ENCODE data around the gene CPN2. TPM values are rescaled to one million over a fixed set of nuclear protein-coding genes. Genes with fewer than 3 reads are reported as not detected.

The CPN2 gene
- total and polyA plus RNA-seq, 2 of the 8 experiments (the other 6 are each of a cell fraction or from before 2014, with no cell fraction given): 0.03 TPM; not detected in 1

GRCh38 chr3:194379651-194380050, 28.5 kb upstream of the CPN2 start:
- no peak overlapping the region for H2BK12ac ChIP-seq (ENCODE audit: low read depth, low read length)
- H3K79me2 ChIP-seq (ENCODE audit: control insufficient read depth in 1 of 2, insufficient read depth in 2 of 2, low read length in 2 of 2): no peaks in the 10 kb centered on the region
- H2BK120ac ChIP-seq (replicated peaks; ENCODE audit: low read depth, low read length): no peak overlapping the region
- H2AK5ac ChIP-seq (ENCODE audit: low read depth, low read length): no peak overlapping the region
- H4K8ac ChIP-seq (ENCODE audit: extremely low read depth, insufficient read depth, low read length): no peak overlapping the region
- H3K56ac ChIP-seq (replicated peaks; ENCODE audit: insufficient read length, low read depth, low read length): no peak overlapping the region
- H3K9ac ChIP-seq (replicated peaks in 1 of 4; ENCODE audit: extremely low read depth in 1 of 4, low read depth in 3 of 4, low read length in 3 of 4): no peak overlapping the region; a peak in 1 of 7 replicates
- H2BK5ac ChIP-seq (ENCODE audit: low read depth, low read length): no peak overlapping the region
- no peak overlapping the region for H2BK20ac ChIP-seq (ENCODE audit: low read length)
- no peaks in the 10 kb centered on the region for H4K20me1 ChIP-seq (replicated peaks in 1 of 2; ENCODE audit: control insufficient read depth in 1 of 2, insufficient read depth in 2 of 2, low read length in 2 of 2)
- no peak overlapping the region for H3K4ac ChIP-seq (replicated peaks; ENCODE audit: insufficient read length, low read depth, low read length)
- no peaks in the 10 kb centered on the region for H3K9me3 ChIP-seq (ENCODE audit: insufficient read depth in 2 of 2, low read depth in 1 of 2, low read length in 1 of 2)
- POLR2A ChIA-PET (ENCODE audit: partially characterized antibody): no interaction called here
- H3K27me3 ChIP-seq (replicated peaks in 1 of 4; ENCODE audit: control insufficient read depth in 3 of 4, extremely low read depth in 1 of 4, insufficient read depth in 3 of 4, low read length in 3 of 4): no peaks in the 10 kb centered on the region
- no peak overlapping the region for H4K91ac ChIP-seq (replicated peaks; ENCODE audit: insufficient read length, low read length)
- H2BK15ac ChIP-seq (ENCODE audit: low read length): no peak overlapping the region
- H3K4me1 ChIP-seq (replicated peaks in 1 of 4; ENCODE audit: control insufficient read depth in 3 of 4, insufficient read depth in 4 of 4, low read length in 3 of 4): peaks cover 0 to 22% (median 10%) of the 10 kb centered on the region in 4 experiments; a peak in 6 of 7 replicates
- no peaks in the 10 kb centered on the region for H3K36me3 ChIP-seq (ENCODE audit: control insufficient read depth in 2 of 4, insufficient read depth in 4 of 4, low read length in 3 of 4)
- WGBS, 2 experiments (ENCODE audit: extremely low coverage in 1 of 2, insufficient coverage in 1 of 2, insufficient read length in 1 of 2, insufficient replicate concordance in 2 of 2, low coverage in 1 of 2, low lambda C conversion rate in 2 of 2, missing lambda C conversion rate in 1 of 2): 92% methylated on average over 9 of the region's 9 CpGs; no CpG with 5 or more reads in 1 of the 2 experiments
- H3K14ac ChIP-seq (ENCODE audit: insufficient read length): no peak overlapping the region
- peak; percentile 79 for FAIRE-seq
- H4K5ac ChIP-seq (ENCODE audit: insufficient read length, low read depth, low read length): no peak overlapping the region
- no peak overlapping the region for H3K4me2 ChIP-seq (ENCODE audit: insufficient read depth in 1 of 2, low read depth in 2 of 2, low read length in 2 of 2)
- no peak overlapping the region for H2AFZ ChIP-seq (ENCODE audit: low read length)
- CTCF ChIA-PET (ENCODE audit: partially characterized antibody): interaction anchor here (0.6 to 3.8 kb wide), 5 partner anchors 18 to 179 kb away, joined by 3 to 15 read pairs (median 7); no protein-coding TSS in a partner anchor
- no peak overlapping the region for H3K4me3 ChIP-seq (ENCODE audit: extremely low read depth in 1 of 4, insufficient read depth in 2 of 4, low read depth in 3 of 4, low read length in 4 of 4)
- no peak for DNase-seq (ENCODE audit: low read depth in 1 of 2, low spot score in 2 of 2)
- no peak overlapping the region for H3K18ac ChIP-seq (ENCODE audit: extremely low read depth, low read length)
- TF ChIP-seq KDM1A (IDR thresholded peaks at IDR 0.05; ENCODE audit: borderline replicate concordance, low read length): no peak
- H3K23ac ChIP-seq (ENCODE audit: insufficient read length): no peak overlapping the region
- H3K79me1 ChIP-seq (ENCODE audit: low read depth, low read length): no peaks in the 10 kb centered on the region
- no peak overlapping the region for H3K27ac ChIP-seq (ENCODE audit: low read depth, low read length)
- no peaks in the 10 kb centered on the region for H3K23me2 ChIP-seq (ENCODE audit: low read depth, low read length)

Data from H1 (cell line).